ENCODE data around the gene TMEM132D.

TMEM132D gene

DNA sequence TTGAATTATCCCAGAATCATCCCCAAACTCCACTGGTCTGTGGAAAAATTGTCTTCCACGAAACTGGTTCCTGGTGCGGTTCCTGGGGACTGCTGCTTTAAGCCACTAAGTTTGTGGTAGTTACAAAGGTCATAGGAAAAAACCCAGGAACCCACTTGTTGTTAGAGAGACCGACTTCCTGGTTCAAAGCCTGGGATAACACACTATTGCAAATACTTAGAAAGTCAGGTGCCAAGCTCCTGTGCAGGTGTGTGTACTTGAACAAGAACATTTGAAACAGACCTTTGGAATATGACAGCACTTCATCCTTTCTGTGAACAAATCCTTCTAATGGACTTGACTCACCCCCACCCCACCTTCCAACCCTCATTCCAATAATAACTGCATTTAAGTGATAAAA is 530.9 kb downstream of the TMEM132D start:
- no peak overlapping the region for H3K9ac ChIP-seq (ENCODE audit: low read depth, low read length)
- H3K36me3 ChIP-seq (ENCODE audit: control insufficient read depth, insufficient read depth, low read length), result no peaks in the 10 kb centered on the region
- H3K4me3 ChIP-seq (ENCODE audit: low read depth, low read length), result no peak overlapping the region
- H3K9me3 ChIP-seq (ENCODE audit: control insufficient read depth, insufficient read depth, low read length), result no peaks in the 10 kb centered on the region; the same call in 1 of the 2 replicates
- no peak overlapping the region for H3K27ac ChIP-seq (ENCODE audit: low read depth, low read length)
- no peaks in the 10 kb centered on the region for H3K4me1 ChIP-seq (ENCODE audit: control insufficient read depth, insufficient read depth, low read length)
- no peaks in the 10 kb centered on the region for H3K27me3 ChIP-seq (ENCODE audit: control insufficient read depth, insufficient read depth, low read length)

- Histone ChIP-seq H3K4me1 (ENCODE audit: control insufficient read depth, insufficient read depth, low read length) (no peaks in the 10 kb centered on the region), H3K36me3 (ENCODE audit: control insufficient read depth, insufficient read depth, low read length) (no peaks in the 10 kb centered on the region), H3K9ac (ENCODE audit: low read depth, low read length) (no peak overlapping the region), H3K27ac (ENCODE audit: low read depth, low read length) (no peak overlapping the region), H3K9me3 (ENCODE audit: control insufficient read depth, insufficient read depth, low read length) (no peaks in the 10 kb centered on the region; the same call in 1 of the 2 replicates), H3K4me3 (ENCODE audit: low read depth, low read length) (no peak overlapping the region), H3K27me3 (ENCODE audit: control insufficient read depth, insufficient read depth, low read length) (no peaks in the 10 kb centered on the region)
Observed at GRCh38 chr12:129372348-129372747, 531.5 kb downstream of the TMEM132D start.

- no peak overlapping the region for H3K27ac ChIP-seq (ENCODE audit: low read depth, low read length)
- no peaks in the 10 kb centered on the region for H3K4me1 ChIP-seq (ENCODE audit: control insufficient read depth, insufficient read depth, low read length)
- no peaks in the 10 kb centered on the region for H3K27me3 ChIP-seq (ENCODE audit: control insufficient read depth, insufficient read depth, low read length)
- no peaks in the 10 kb centered on the region; the same call in 1 of the 2 replicates for H3K9me3 ChIP-seq (ENCODE audit: control insufficient read depth, insufficient read depth, low read length)
- H3K4me3 ChIP-seq (ENCODE audit: low read depth, low read length), result no peak overlapping the region
- no peak overlapping the region for H3K9ac ChIP-seq (ENCODE audit: low read depth, low read length)
- H3K36me3 ChIP-seq (ENCODE audit: control insufficient read depth, insufficient read depth, low read length), result no peaks in the 10 kb centered on the region
Observed at GRCh38 chr12:129371268-129371667, 532.6 kb downstream of the TMEM132D start.

- H3K9me3 ChIP-seq (ENCODE audit: control insufficient read depth, insufficient read depth, low read length), result no peaks in the 10 kb centered on the region
- no peak overlapping the region for H3K9ac ChIP-seq (ENCODE audit: low read depth, low read length)
- no peaks in the 10 kb centered on the region for H3K36me3 ChIP-seq (ENCODE audit: control insufficient read depth, insufficient read depth, low read length)
- no peaks in the 10 kb centered on the region for H3K4me1 ChIP-seq (ENCODE audit: control insufficient read depth, insufficient read depth, low read length)
- H3K4me3 ChIP-seq (ENCODE audit: low read depth, low read length), result no peak overlapping the region
- no peak overlapping the region for H3K27ac ChIP-seq (ENCODE audit: low read depth, low read length)
- H3K27me3 ChIP-seq (ENCODE audit: control insufficient read depth, insufficient read depth, low read length), result no peaks in the 10 kb centered on the region
Observed at GRCh38 chr12:129366656-129367055, 537.2 kb downstream of the TMEM132D start.

- H3K27ac ChIP-seq (ENCODE audit: low read depth, low read length), result no peak overlapping the region
- H3K4me3 ChIP-seq (ENCODE audit: low read depth, low read length), result no peak overlapping the region
- no peaks in the 10 kb centered on the region for H3K4me1 ChIP-seq (ENCODE audit: control insufficient read depth, insufficient read depth, low read length)
- H3K9me3 ChIP-seq (ENCODE audit: control insufficient read depth, insufficient read depth, low read length), result no peaks in the 10 kb centered on the region
- no peak overlapping the region for H3K9ac ChIP-seq (ENCODE audit: low read depth, low read length)
- no peaks in the 10 kb centered on the region for H3K36me3 ChIP-seq (ENCODE audit: control insufficient read depth, insufficient read depth, low read length)
- no peaks in the 10 kb centered on the region for H3K27me3 ChIP-seq (ENCODE audit: control insufficient read depth, insufficient read depth, low read length)
Observed at GRCh38 chr12:129363041-129363440, 540.8 kb downstream of the TMEM132D start.

DNA sequence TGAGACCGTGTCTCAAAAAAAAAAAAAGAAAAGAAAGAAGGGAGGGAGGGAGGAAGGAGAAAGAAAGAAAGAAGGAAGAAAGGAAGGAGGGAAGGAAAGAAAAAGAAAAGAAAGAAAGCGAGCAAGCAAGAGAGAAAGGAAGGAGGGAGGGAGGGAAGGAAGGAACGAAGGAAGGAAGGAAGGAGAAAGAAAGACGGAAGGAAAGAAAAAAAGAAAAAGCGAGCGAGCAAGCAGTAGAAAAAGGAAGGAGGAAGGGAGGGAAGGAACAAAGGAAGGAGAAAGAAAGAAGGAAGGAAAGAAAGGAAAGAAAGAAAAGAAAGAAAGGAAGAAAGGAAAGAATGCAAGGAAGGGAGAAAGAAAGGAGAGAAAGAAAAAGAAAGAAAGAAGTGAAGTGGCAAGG is 546.6 kb downstream of the TMEM132D start:
- Histone ChIP-seq H3K27me3 (ENCODE audit: control insufficient read depth, insufficient read depth, low read length) (no peaks in the 10 kb centered on the region), H3K4me3 (ENCODE audit: low read depth, low read length) (no peak overlapping the region), H3K9me3 (ENCODE audit: control insufficient read depth, insufficient read depth, low read length) (no peaks in the 10 kb centered on the region), H3K4me1 (ENCODE audit: control insufficient read depth, insufficient read depth, low read length) (no peaks in the 10 kb centered on the region), H3K9ac (ENCODE audit: low read depth, low read length) (no peak overlapping the region), H3K27ac (ENCODE audit: low read depth, low read length) (no peak overlapping the region), H3K36me3 (ENCODE audit: control insufficient read depth, insufficient read depth, low read length) (no peaks in the 10 kb centered on the region)

DNA sequence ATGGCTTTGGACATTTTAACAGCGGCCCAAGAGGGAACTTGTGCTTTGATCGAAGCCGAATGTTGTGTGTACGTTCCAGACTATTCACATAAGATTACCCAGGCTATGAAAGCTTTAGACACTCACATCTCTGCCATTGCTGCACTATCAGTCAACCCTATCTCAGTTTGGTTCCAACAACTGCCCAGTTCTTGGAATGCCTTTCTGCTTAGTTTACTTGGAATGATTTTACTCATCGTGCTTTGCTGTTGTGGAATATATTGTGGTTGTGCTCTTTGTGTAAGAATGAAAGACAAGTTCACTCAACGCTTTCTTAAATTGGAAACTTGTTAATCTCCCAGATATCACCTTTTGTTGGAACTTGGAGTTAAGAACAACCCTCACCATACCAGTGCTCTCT is 552.3 kb downstream of the TMEM132D start:
- Histone ChIP-seq H3K27ac (ENCODE audit: low read depth, low read length) (no peak overlapping the region), H3K9ac (ENCODE audit: low read depth, low read length) (no peak overlapping the region), H3K4me1 (ENCODE audit: control insufficient read depth, insufficient read depth, low read length) (no peaks in the 10 kb centered on the region), H3K27me3 (ENCODE audit: control insufficient read depth, insufficient read depth, low read length) (no peaks in the 10 kb centered on the region), H3K9me3 (ENCODE audit: control insufficient read depth, insufficient read depth, low read length) (no peaks in the 10 kb centered on the region), H3K4me3 (ENCODE audit: low read depth, low read length) (no peak overlapping the region), H3K36me3 (ENCODE audit: control insufficient read depth, insufficient read depth, low read length) (no peaks in the 10 kb centered on the region)

GRCh38 chr12:129339336-129339735 is 564.5 kb downstream of the TMEM132D start:
- Histone ChIP-seq H3K9me3 (ENCODE audit: control insufficient read depth, insufficient read depth, low read length) (no peaks in the 10 kb centered on the region; the same call in 1 of the 2 replicates), H3K27ac (ENCODE audit: low read depth, low read length) (peak overlapping the region; percentile 42), H3K27me3 (ENCODE audit: control insufficient read depth, insufficient read depth, low read length) (no peaks in the 10 kb centered on the region), H3K4me3 (ENCODE audit: low read depth, low read length) (no peak overlapping the region; the same call in 1 of the 2 replicates), H3K9ac (ENCODE audit: low read depth, low read length) (no peak overlapping the region), H3K36me3 (ENCODE audit: control insufficient read depth, insufficient read depth, low read length) (no peaks in the 10 kb centered on the region), H3K4me1 (ENCODE audit: control insufficient read depth, insufficient read depth, low read length) (peaks cover 16% of the 10 kb centered on the region)

GRCh38 chr12:129337413-129337812 is 566.4 kb downstream of the TMEM132D start:
- Histone ChIP-seq H3K9ac (ENCODE audit: low read depth, low read length) (no peak overlapping the region), H3K27ac (ENCODE audit: low read depth, low read length) (no peak overlapping the region), H3K4me3 (ENCODE audit: low read depth, low read length) (no peak overlapping the region), H3K4me1 (ENCODE audit: control insufficient read depth, insufficient read depth, low read length) (peaks cover 16% of the 10 kb centered on the region), H3K9me3 (ENCODE audit: control insufficient read depth, insufficient read depth, low read length) (no peaks in the 10 kb centered on the region; the same call in 1 of the 2 replicates), H3K27me3 (ENCODE audit: control insufficient read depth, insufficient read depth, low read length) (no peaks in the 10 kb centered on the region), H3K36me3 (ENCODE audit: control insufficient read depth, insufficient read depth, low read length) (no peaks in the 10 kb centered on the region)

GRCh38 chr12:129335773-129336172 is 568.1 kb downstream of the TMEM132D start:
- H3K9me3 ChIP-seq (ENCODE audit: control insufficient read depth, insufficient read depth, low read length), result no peaks in the 10 kb centered on the region; the same call in 1 of the 2 replicates
- peaks cover 16% of the 10 kb centered on the region for H3K4me1 ChIP-seq (ENCODE audit: control insufficient read depth, insufficient read depth, low read length)
- H3K9ac ChIP-seq (ENCODE audit: low read depth, low read length), result no peak overlapping the region
- no peak overlapping the region for H3K27ac ChIP-seq (ENCODE audit: low read depth, low read length)
- H3K4me3 ChIP-seq (ENCODE audit: low read depth, low read length), result no peak overlapping the region
- H3K36me3 ChIP-seq (ENCODE audit: control insufficient read depth, insufficient read depth, low read length), result no peaks in the 10 kb centered on the region
- no peaks in the 10 kb centered on the region for H3K27me3 ChIP-seq (ENCODE audit: control insufficient read depth, insufficient read depth, low read length)

DNA sequence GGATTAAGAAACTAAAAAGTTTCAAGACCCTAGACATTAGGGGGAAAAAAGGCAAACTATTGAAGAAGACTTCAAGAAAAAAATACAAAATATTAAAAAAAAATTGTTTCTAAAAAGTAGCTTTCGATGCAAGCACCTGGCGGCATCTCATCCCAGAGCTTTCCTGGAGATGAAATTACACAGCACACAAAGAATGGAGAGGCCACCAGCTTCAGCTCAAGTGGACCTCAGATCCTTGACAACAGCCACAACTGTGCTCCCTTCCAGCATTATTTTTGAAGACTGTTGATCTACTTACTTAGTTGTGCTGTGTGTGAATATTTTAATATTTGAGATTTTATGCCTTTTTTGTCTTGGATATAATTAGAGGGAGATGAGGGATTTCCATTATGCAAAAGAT is 571.5 kb downstream of the TMEM132D start:
- H3K36me3 ChIP-seq (ENCODE audit: control insufficient read depth, insufficient read depth, low read length), result no peaks in the 10 kb centered on the region
- H3K27ac ChIP-seq (ENCODE audit: low read depth, low read length), result no peak overlapping the region
- H3K9me3 ChIP-seq (ENCODE audit: control insufficient read depth, insufficient read depth, low read length), result no peaks in the 10 kb centered on the region
- no peak overlapping the region for H3K4me3 ChIP-seq (ENCODE audit: low read depth, low read length)
- H3K27me3 ChIP-seq (ENCODE audit: control insufficient read depth, insufficient read depth, low read length), result no peaks in the 10 kb centered on the region
- no peak overlapping the region for H3K9ac ChIP-seq (ENCODE audit: low read depth, low read length)
- H3K4me1 ChIP-seq (ENCODE audit: control insufficient read depth, insufficient read depth, low read length), result no peaks in the 10 kb centered on the region
